ENCODE results near the gene ZBTB45. TPM values are rescaled to one million over a fixed set of nuclear protein-coding genes. Genes with fewer than 3 reads are reported as not detected.

Gene ZBTB45
- total RNA-seq (ENCODE audit: low replicate concordance) = 5.0 and 5.4 TPM in 2 replicates

GRCh38 chr19:58519355-58520256 lies at the start of gene ZBTB45:
TSS of gene ZBTB45 (minus strand) at chr19:58519810. CDS start at chr19:58517673, 2,137 bp downstream.

GRCh38 chr19:58558066-58558622 lies 38.5 kb upstream of the ZBTB45 start, which contains the start of gene UBE2M:
TSS of gene UBE2M (minus strand) at chr19:58558611. CDS start at chr19:58558381, 230 bp downstream.

GRCh38 chr19:58554494-58555368 lies 35.1 kb upstream of the ZBTB45 start, which contains the start of gene CHMP2A:
TSS of gene CHMP2A (minus strand) at chr19:58555105. CDS start at chr19:58554212, 893 bp downstream.

GRCh38 chr19:58543826-58544590 lies 24.4 kb upstream of the ZBTB45 start, which contains the start of gene TRIM28:
TSS of gene TRIM28 (plus strand) at chr19:58544064. CDS start at chr19:58544758, 694 bp downstream.

GRCh38 chr19:58511353-58512208 lies 8.0 kb downstream of the ZBTB45 start, which contains the start of gene SLC27A5:
TSS of gene SLC27A5 (minus strand) at chr19:58511992. CDS start at chr19:58511955, 37 bp downstream.

GRCh38 chr19:58475714-58476497 lies 43.7 kb downstream of the ZBTB45 start, which contains the start of gene ZNF446:
TSS of gene ZNF446 (plus strand) at chr19:58476352. CDS start at chr19:58477219, 867 bp downstream.

GRCh38 chr19:58466760-58467589 lies 52.6 kb downstream of the ZBTB45 start, which contains the start of gene ZNF324:
TSS of gene ZNF324 (plus strand) at chr19:58467080. CDS start at chr19:58469186, 2,106 bp downstream.

Other genes with a start within 250 kb of the ZBTB45 start
- gene ZNF8, start 240.9 kb downstream of the ZBTB45 start, total RNA-seq (ENCODE audit: low replicate concordance) = 1.6 and 2.6 TPM in 2 replicates
- 25.6 and 28.2 TPM in 2 replicates for gene ERVK3-1, start 214.4 kb downstream of the ZBTB45 start, total RNA-seq (ENCODE audit: low replicate concordance)
- gene ZSCAN22, start 192.8 kb downstream of the ZBTB45 start, total RNA-seq (ENCODE audit: low replicate concordance) = 2.0 and 2.3 TPM in 2 replicates
- gene A1BG, start 166.3 kb downstream of the ZBTB45 start, total RNA-seq (ENCODE audit: low replicate concordance) = 16.8 and 28.1 TPM in 2 replicates
- gene ZNF497, start 157.1 kb downstream of the ZBTB45 start, total RNA-seq (ENCODE audit: low replicate concordance) = 0.68 and 1.4 TPM in 2 replicates
- 0.35 and 2.0 TPM in 2 replicates for gene ZNF837, start 138.8 kb downstream of the ZBTB45 start, total RNA-seq (ENCODE audit: low replicate concordance)
- 3,343 and 4,752 TPM in 2 replicates for gene RPS5, start 132.5 kb downstream of the ZBTB45 start, total RNA-seq (ENCODE audit: low replicate concordance)
- gene RNF225, start 124.2 kb downstream of the ZBTB45 start, total RNA-seq (ENCODE audit: low replicate concordance) = 0.15 TPM in 1 of 2 replicates, not detected in the other
- 8.5 and 19.1 TPM in 2 replicates for gene ZNF584, start 111.2 kb downstream of the ZBTB45 start, total RNA-seq (ENCODE audit: low replicate concordance)
- 5.9 and 8.3 TPM in 2 replicates for gene ZNF132, start 79.7 kb downstream of the ZBTB45 start, total RNA-seq (ENCODE audit: low replicate concordance)
- 8.3 and 16.8 TPM in 2 replicates for gene ZNF324B, start 68.2 kb downstream of the ZBTB45 start, total RNA-seq (ENCODE audit: low replicate concordance)
- 12.6 and 16.7 TPM in 2 replicates for gene ZNF324, start 52.7 kb downstream of the ZBTB45 start, total RNA-seq (ENCODE audit: low replicate concordance)
- 4.0 and 6.1 TPM in 2 replicates for gene ZNF446, start 43.5 kb downstream of the ZBTB45 start, total RNA-seq (ENCODE audit: low replicate concordance)
- gene SLC27A5, start 7.8 kb downstream of the ZBTB45 start, total RNA-seq (ENCODE audit: low replicate concordance) = 13.1 and 24.8 TPM in 2 replicates
- 368 and 427 TPM in 2 replicates for gene TRIM28, start 24.3 kb upstream of the ZBTB45 start, total RNA-seq (ENCODE audit: low replicate concordance)
- gene CHMP2A, start 35.3 kb upstream of the ZBTB45 start, total RNA-seq (ENCODE audit: low replicate concordance) = 182 and 214 TPM in 2 replicates
- gene UBE2M, start 38.8 kb upstream of the ZBTB45 start, total RNA-seq (ENCODE audit: low replicate concordance) = 95.1 and 115 TPM in 2 replicates
- gene MZF1, start 53.5 kb upstream of the ZBTB45 start, total RNA-seq (ENCODE audit: low replicate concordance) = 9.5 and 15.8 TPM in 2 replicates